ENCODE data around the gene GMDS. TPM values are rescaled to one million over a fixed set of nuclear protein-coding genes. Genes with fewer than 3 reads are reported as not detected.

GMDS gene
- total RNA-seq, 1 donor from 2014 or later, result 65.2 TPM

- DNase-seq (ENCODE audit: low spot score), result no peak
Observed at GRCh38 chr6:1651362-1651761, 594.0 kb downstream of the GMDS start.

- DNase-seq (ENCODE audit: low spot score), result no peak
Observed at GRCh38 chr6:1645466-1646185, 599.8 kb downstream of the GMDS start.

- DNase-seq (ENCODE audit: low spot score), result no peak
Observed at GRCh38 chr6:1644516-1645060, 600.8 kb downstream of the GMDS start.

- DNase-seq (ENCODE audit: low spot score), result no peak
Observed at GRCh38 chr6:1643830-1644445, 601.5 kb downstream of the GMDS start.

GRCh38 chr6:1643111-1643510 is 602.3 kb downstream of the GMDS start:
- DNase-seq (ENCODE audit: low spot score), result no peak

GRCh38 chr6:1641343-1641885 is 604.0 kb downstream of the GMDS start:
- DNase-seq (ENCODE audit: low spot score), result peak; percentile 83

- DNase-seq (ENCODE audit: low spot score), result no peak
Observed at GRCh38 chr6:1640476-1640875, 604.9 kb downstream of the GMDS start.

- no peak for DNase-seq (ENCODE audit: low spot score)
Observed at GRCh38 chr6:1639430-1639829, 606.0 kb downstream of the GMDS start.

GRCh38 chr6:1636971-1637871 is 608.2 kb downstream of the GMDS start:
- no peak for DNase-seq (ENCODE audit: low spot score)

GRCh38 chr6:1636272-1636825 is 609.1 kb downstream of the GMDS start:
- no peak for DNase-seq (ENCODE audit: low spot score)

GRCh38 chr6:1635305-1636010 is 609.9 kb downstream of the GMDS start:
- DNase-seq (ENCODE audit: low spot score), result no peak

- DNase-seq (ENCODE audit: low spot score), result no peak
Observed at GRCh38 chr6:1634081-1634480, 611.3 kb downstream of the GMDS start.

GRCh38 chr6:1633366-1634021 is 611.9 kb downstream of the GMDS start:
- no peak for DNase-seq (ENCODE audit: low spot score)

- no peak for DNase-seq (ENCODE audit: low spot score)
Observed at GRCh38 chr6:1631251-1631650, 614.2 kb downstream of the GMDS start.

- no peak for DNase-seq (ENCODE audit: low spot score)
Observed at GRCh38 chr6:1630771-1631217, 614.6 kb downstream of the GMDS start.

GRCh38 chr6:1630212-1630770 is 615.1 kb downstream of the GMDS start:
- no peak for DNase-seq (ENCODE audit: low spot score)

- DNase-seq (ENCODE audit: low spot score), result no peak
Observed at GRCh38 chr6:1629316-1629715, 616.1 kb downstream of the GMDS start.

- DNase-seq (ENCODE audit: low spot score), result no peak
Observed at GRCh38 chr6:1627827-1628560, 617.4 kb downstream of the GMDS start.

- no peak for DNase-seq (ENCODE audit: low spot score)
Observed at GRCh38 chr6:1626481-1626880, 618.9 kb downstream of the GMDS start.
